Measurements from ENCODE around the gene SLC25A19.

DNA sequence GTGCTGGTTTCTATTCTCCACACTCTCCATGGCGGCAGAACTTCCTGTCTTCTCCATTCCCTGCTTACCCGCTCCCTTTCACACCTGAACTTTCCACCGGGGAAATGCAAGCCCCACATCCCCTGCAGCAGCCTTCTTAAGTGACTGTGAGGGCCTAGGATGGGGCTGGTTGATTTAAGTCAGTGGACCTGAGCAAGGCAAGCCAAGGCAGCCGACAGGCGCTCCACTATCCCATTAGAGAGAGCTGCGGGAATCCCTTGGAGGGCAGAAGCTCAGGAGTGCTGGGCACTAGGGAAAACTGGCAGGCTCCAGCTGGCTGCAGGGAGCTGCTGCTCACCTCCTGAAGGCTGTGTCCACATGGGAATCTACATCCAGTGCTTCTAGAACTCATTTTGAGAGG lies 36.1 kb upstream of the SLC25A19 start:
- TF ChIP-seq EZH2phosphoT487 (IDR thresholded peaks at IDR 0.05; ENCODE audit: borderline replicate concordance, low read depth, low read length) (no peak), CTCF (conservative IDR thresholded peaks at IDR 0.05; ENCODE audit: low read length) (no peak)
